Measurements from ENCODE around the gene PGBD4. TPM values are rescaled to one million over a fixed set of nuclear protein-coding genes. Genes with fewer than 3 reads are reported as not detected.

The PGBD4 gene
- total and polyA plus RNA-seq, 2 donors (not counting 3 experiments of a cell fraction or from before 2014, with no cell fraction given), result 0.39 to 1.1 TPM

DNA sequence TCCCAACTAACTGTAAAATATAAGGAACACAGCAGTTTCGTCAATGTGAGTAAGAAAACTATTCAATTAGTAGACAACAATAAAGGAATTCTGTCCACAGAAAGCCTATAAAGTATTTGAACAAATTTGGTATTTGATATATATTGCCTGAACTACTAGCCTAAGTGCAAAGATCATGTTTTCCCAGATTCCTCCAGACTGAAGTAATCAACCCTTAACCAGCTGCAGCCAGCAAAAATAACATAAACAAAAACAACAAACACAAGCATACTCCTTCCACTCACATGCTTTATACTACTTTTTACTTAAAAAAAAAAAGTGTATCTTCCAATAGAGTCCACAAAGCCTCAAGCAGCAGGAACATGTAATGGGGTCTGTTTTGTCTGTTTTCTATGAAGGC is 24.1 kb downstream of the PGBD4 start:
- Histone ChIP-seq H3K4me1 (ENCODE audit: control insufficient read depth, extremely low read depth, insufficient read depth, low read length) (peaks cover 16% of the 10 kb centered on the region), H3K4me3 (replicated peaks in 1 of 3; ENCODE audit: insufficient read depth in 1 of 3, low read depth in 1 of 3, low read length in 3 of 3) (no peak overlapping the region), H2AFZ (ENCODE audit: low read depth, low read length) (no peak overlapping the region), H3K27ac (ENCODE audit: insufficient read depth, low read depth, low read length) (no peak overlapping the region), H4K20me1 (replicated peaks; ENCODE audit: control insufficient read depth, extremely low read depth, insufficient read depth, low read length) (no peaks in the 10 kb centered on the region), H3K79me2 (ENCODE audit: control insufficient read depth, insufficient read depth, low read length) (no peaks in the 10 kb centered on the region), H3K27me3 (ENCODE audit: control insufficient read depth in 2 of 2, insufficient read depth in 2 of 2, low read length in 2 of 2) (no peaks in the 10 kb centered on the region), H3K36me3 (ENCODE audit: control insufficient read depth in 2 of 2, extremely low read depth in 1 of 2, insufficient read depth in 2 of 2, low read length in 2 of 2) (no peaks in the 10 kb centered on the region), H3K9me1 (replicated peaks; ENCODE audit: control insufficient read depth, extremely low read depth, insufficient read depth, low read length) (no peaks in the 10 kb centered on the region), H3K9me3 (replicated peaks; ENCODE audit: control insufficient read depth, insufficient read depth, low read length) (no peaks in the 10 kb centered on the region), H3K4me2 (ENCODE audit: insufficient read depth, low read length) (no peak overlapping the region), H3K9ac (replicated peaks; ENCODE audit: extremely low read depth, insufficient read depth, low read length) (no peak overlapping the region)
- CTCF ChIA-PET, result interaction anchor here (2.2 to 4.8 kb wide), 2 partner anchors 16 to 83 kb away, joined by 8 to 25 read pairs; partner anchors contain the start of gene KATNBL1
- TF ChIP-seq GATA2 (IDR thresholded peaks at IDR 0.05; ENCODE audit: insufficient read depth, insufficient read length, low read depth, low read length) (no peak), MYC (IDR thresholded peaks at IDR 0.05; ENCODE audit: low read depth, low read length) (no peak), POLR2AphosphoS5 (IDR thresholded peaks at IDR 0.05; ENCODE audit: insufficient read depth, low read depth, low read length) (no peak), CTCF (IDR thresholded peaks at IDR 0.05; ENCODE audit: extremely low read depth in 1 of 2, insufficient read depth in 1 of 2, low read depth in 1 of 2, low read length in 2 of 2) (no peak), EZH2 (IDR thresholded peaks at IDR 0.05; ENCODE audit: borderline replicate concordance, low read depth, low read length, severe bottlenecking) (no peak), FOS (IDR thresholded peaks at IDR 0.05; ENCODE audit: borderline replicate concordance, insufficient read depth, low read length) (no peak), JUN (IDR thresholded peaks at IDR 0.05; ENCODE audit: borderline replicate concordance, insufficient read depth, insufficient read length, low read depth) (no peak), POLR2A (IDR thresholded peaks at IDR 0.05; ENCODE audit: low read depth, low read length) (no peak)
- TF ChIP-seq, protein P1, sequence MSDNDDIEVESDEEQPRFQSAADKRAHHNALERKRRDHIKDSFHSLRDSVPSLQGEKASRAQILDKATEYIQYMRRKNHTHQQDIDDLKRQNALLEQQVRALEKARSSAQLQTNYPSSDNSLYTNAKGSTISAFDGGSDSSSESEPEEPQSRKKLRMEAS (IDR thresholded peaks at IDR 0.05; ENCODE audit: insufficient read depth, insufficient read length), result no peak
- intact Hi-C loops (cut with micrococcal nuclease), result loop anchor here (10.0 kb wide), 1 partner anchor 1179 kb away; no protein-coding TSS in a partner anchor
- no peak for DNase-seq (ENCODE audit: low read depth, low spot score)
- POLR2A ChIA-PET, result no interaction called here
- no peak for FAIRE-seq
- BruUV-seq (replicated peaks), result no TSS peak
- dilution Hi-C loops (cut with MboI; ENCODE audit: extremely low pct_ligation_motif_present, low sequenced_read_pairs), result no loop called here

Data from endothelial cell of umbilical vein (primary cell).